Caco-2 (cell line): ENCODE measurements around the gene DNAJC4. TPM values are rescaled to one million over a fixed set of nuclear protein-coding genes. Genes with fewer than 3 reads are reported as not detected.

Experiments
- BruUV-seq: library from RNA; stranded (reverse); fragments of 400-500 nt; replicated peaks from 2 replicates; lab custom pipeline; 2021; lab: Mats Ljungman, UMichigan
- CTCF ChIA-PET: fragments of 300-600 bp; sonication (Branson Sonifier 250); formaldehyde crosslinking; loops from one replicate; lab custom pipeline; 2022; ENCODE audit warnings: antibody characterized with exemption; lab: Charles Lee
- POLR2A ChIA-PET: fragments of 300-600 bp; sonication (Branson Sonifier 250); formaldehyde crosslinking; loops from one replicate; lab custom pipeline; 2022; ENCODE audit warnings: antibody characterized with exemption; lab: Charles Lee
- DNase-seq, 2 experiments: peaks; one replicate each; pipeline versions ENCODE4 v3.0.0 to v3.0.0-alpha.2; 2020 to 2022
- H3K27me3 ChIP-seq: replicated peaks from 2 replicates; pipeline ENCODE4 v1.6.0; 2011; ENCODE audit warnings: low read length; ENCODE audit not compliant: control insufficient read depth, insufficient read depth
- H3K36me3 ChIP-seq: 2 replicates; pipeline ENCODE4 v1.5.1; 2011; ENCODE audit warnings: low read length; ENCODE audit not compliant: control insufficient read depth, insufficient read depth
- H3K4me1 ChIP-seq: fragments of 250-450 bp; sonication (Bioruptor Pico); 2 replicates; pipeline ENCODE4 v1.5.1; 2020; ENCODE audit warnings: mild to moderate bottlenecking
- H3K4me3 ChIP-seq: 2 replicates; pipeline ENCODE4 v1.5.1; 2011; ENCODE audit warnings: low read depth, mild to moderate bottlenecking, control low read depth, low read length
- H3K9me3 ChIP-seq: fragments of 250-450 bp; sonication (Bioruptor Pico); 2 replicates; pipeline ENCODE4 v1.5.1; 2020; ENCODE audit warnings: mild to moderate bottlenecking, moderate library complexity
- H3K27ac Mint-ChIP-seq: one replicate; pipeline ENCODE4 v1.8.0; 2022; ENCODE audit warnings: mixed read lengths; ENCODE audit not compliant: unreplicated experiment
- H3K27me3 Mint-ChIP-seq: one replicate; pipeline ENCODE4 v1.8.0; 2022; ENCODE audit warnings: mixed read lengths; ENCODE audit not compliant: insufficient read depth, unreplicated experiment
- H3K36me3 Mint-ChIP-seq: one replicate; pipeline ENCODE4 v1.8.0; 2022; ENCODE audit warnings: mild to moderate bottlenecking, mixed read lengths; ENCODE audit not compliant: insufficient read depth, unreplicated experiment
- H3K4me1 Mint-ChIP-seq: one replicate; pipeline ENCODE4 v1.8.0; 2022; ENCODE audit warnings: low read depth, mixed read lengths; ENCODE audit not compliant: unreplicated experiment
- H3K4me3 Mint-ChIP-seq: one replicate; pipeline ENCODE4 v1.8.0; 2022; ENCODE audit warnings: mild to moderate bottlenecking, moderate library complexity, mixed read lengths; ENCODE audit not compliant: unreplicated experiment
- H3K9me3 Mint-ChIP-seq: one replicate; pipeline ENCODE4 v1.8.0; 2022; ENCODE audit warnings: mixed read lengths; ENCODE audit not compliant: unreplicated experiment
- intact Hi-C: fragments of 100-400 bp; cut with micrococcal nuclease; formaldehyde crosslinking; loops from one replicate; pipeline ENCODE4 v1.10.0; 2022; ENCODE audit not compliant: unreplicated experiment
- total RNA-seq: library from RNA; stranded (reverse); gene quantifications from 2 replicates; pipeline ENCODE4 v1.2.3, GENCODE V29; 2022
- TF ChIP-seq, protein P1 (sequence below), 2 experiments: fragments of 200-600 bp in 1 of 2; IDR thresholded peaks; 1 replicate in 1 of 2; 2 replicates in 1 of 2; pipeline versions ENCODE4 v1.5.1 to v1.8.0; 2011 to 2022; ENCODE audit warnings: antibody characterized with exemption in 1 of 2, control low read depth in 1 of 2, inconsistent platforms in 1 of 2, low read depth in 1 of 2, low read length in 1 of 2, mild to moderate bottlenecking in 1 of 2, moderate library complexity in 1 of 2; ENCODE audit not compliant: insufficient read depth in 1 of 2, severe bottlenecking in 1 of 2, unreplicated experiment in 1 of 2

DNAJC4 gene
- total RNA-seq, 1 experiment from 2014 or later = 22.9 TPM

DNA sequence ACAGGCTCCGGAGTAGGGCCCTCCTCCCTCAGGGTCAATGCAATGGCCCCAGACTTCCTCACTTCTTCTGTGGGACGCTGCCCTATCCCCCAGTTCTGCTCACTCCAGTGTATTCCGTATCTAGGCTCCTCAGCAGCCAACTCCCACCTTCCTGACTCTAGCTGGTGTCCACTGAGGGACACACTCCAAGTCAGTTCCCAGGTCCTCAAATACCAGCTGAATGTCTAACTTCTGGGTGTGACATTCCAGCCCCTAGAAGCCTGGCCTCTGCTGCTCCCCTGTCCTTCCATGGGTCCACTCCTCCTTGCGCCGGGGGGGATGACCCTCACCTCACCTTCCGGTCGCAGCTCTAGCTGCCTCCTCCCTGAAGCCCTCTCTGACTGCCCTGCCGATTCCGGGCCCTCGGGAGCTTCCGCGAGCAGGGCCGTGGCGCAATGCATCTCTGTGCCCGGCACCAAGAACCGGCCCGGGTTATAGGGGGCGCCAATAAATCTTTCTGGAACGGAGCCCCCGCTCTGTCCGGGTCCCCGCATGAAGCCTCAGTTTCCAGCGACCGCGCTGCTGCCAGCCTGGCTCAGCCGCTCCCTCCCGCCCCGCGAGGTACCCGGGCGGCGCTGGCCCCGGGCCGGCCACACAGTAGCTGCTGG lies 38.7 kb downstream of the DNAJC4 start:
- no peaks in the 10 kb centered on the region for H3K27me3 Mint-ChIP-seq
- peaks cover 21% of the 10 kb centered on the region for H3K4me1 ChIP-seq
- intact Hi-C loops = no loop called here
- TF ChIP-seq, protein P1, sequence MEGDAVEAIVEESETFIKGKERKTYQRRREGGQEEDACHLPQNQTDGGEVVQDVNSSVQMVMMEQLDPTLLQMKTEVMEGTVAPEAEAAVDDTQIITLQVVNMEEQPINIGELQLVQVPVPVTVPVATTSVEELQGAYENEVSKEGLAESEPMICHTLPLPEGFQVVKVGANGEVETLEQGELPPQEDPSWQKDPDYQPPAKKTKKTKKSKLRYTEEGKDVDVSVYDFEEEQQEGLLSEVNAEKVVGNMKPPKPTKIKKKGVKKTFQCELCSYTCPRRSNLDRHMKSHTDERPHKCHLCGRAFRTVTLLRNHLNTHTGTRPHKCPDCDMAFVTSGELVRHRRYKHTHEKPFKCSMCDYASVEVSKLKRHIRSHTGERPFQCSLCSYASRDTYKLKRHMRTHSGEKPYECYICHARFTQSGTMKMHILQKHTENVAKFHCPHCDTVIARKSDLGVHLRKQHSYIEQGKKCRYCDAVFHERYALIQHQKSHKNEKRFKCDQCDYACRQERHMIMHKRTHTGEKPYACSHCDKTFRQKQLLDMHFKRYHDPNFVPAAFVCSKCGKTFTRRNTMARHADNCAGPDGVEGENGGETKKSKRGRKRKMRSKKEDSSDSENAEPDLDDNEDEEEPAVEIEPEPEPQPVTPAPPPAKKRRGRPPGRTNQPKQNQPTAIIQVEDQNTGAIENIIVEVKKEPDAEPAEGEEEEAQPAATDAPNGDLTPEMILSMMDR (IDR thresholded peaks at IDR 0.05; ENCODE audit: insufficient read depth in 1 of 2, low read depth in 1 of 2, low read length in 1 of 2, severe bottlenecking in 1 of 2, unreplicated experiment in 1 of 2) = no peak
- DNase-seq = peak; percentile 62 to 67
- peak overlapping the region; percentile 89 for H3K4me3 Mint-ChIP-seq
- no peaks in the 10 kb centered on the region for H3K9me3 Mint-ChIP-seq
- H3K27me3 ChIP-seq = no peaks in the 10 kb centered on the region
- peaks cover 4% of the 10 kb centered on the region for H3K36me3 ChIP-seq
- ChIA-PET CTCF (interaction anchor here (2.0 to 3.8 kb wide), 5 partner anchors 15 to 86 kb away, joined by 12 to 29 read pairs (median 15); partner anchors contain the start of genes BAD, CATSPERZ, GPR137 and PLCB3), POLR2A (interaction anchor here (1.3 to 3.5 kb wide), 6 partner anchors 16 to 84 kb away, joined by 4 to 22 read pairs (median 9); partner anchors contain the start of genes BAD, ESRRA, FKBP2 and PPP1R14B)
- H3K36me3 Mint-ChIP-seq = peaks cover 75% of the 10 kb centered on the region
- H3K4me3 ChIP-seq = peak overlapping the region; percentile 85
- BruUV-seq = TSS peak; percentile 55
- H3K27ac Mint-ChIP-seq = peak overlapping the region; percentile 95
- H3K4me1 Mint-ChIP-seq = peaks cover 17% of the 10 kb centered on the region
- H3K9me3 ChIP-seq = no peaks in the 10 kb centered on the region

DNA sequence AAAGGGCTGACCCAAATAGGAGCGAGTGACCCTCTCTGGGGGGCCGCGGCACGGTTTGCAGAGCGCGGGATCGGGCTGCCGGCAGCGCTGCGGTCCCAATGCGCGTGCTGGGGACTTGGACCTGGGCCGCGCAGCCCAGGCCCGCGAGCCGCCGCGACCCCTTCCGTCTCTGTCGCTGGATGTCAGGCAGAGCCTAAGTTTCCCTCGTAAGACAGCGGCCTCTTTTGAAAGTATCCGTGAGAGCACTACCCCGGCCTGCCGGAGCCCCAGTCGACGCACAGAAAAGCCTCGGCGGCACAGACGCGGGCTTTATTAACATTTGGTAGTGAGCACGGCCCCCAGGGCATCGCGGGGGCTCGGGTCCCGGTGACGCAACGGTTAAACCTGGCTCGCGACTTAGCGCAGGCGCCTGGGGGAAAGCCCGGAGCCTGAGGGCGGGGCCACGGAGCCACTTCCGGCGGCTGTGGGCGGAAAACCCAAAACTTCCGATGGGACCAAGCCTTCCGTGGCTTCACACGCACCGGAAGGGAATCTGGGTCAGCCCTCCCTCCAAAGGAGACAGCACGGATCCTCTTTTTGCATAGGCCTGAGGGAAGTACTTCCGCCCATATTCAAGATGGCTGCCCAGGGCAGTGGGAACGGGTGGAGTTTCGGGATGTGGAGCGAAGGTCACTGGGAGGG lies 39.3 kb downstream of the DNAJC4 start:
- Mint-ChIP-seq H3K27me3 (no peaks in the 10 kb centered on the region), H3K9me3 (no peaks in the 10 kb centered on the region), H3K4me3 (peak overlapping the region; percentile 89), H3K27ac (peak overlapping the region; percentile 95), H3K36me3 (peaks cover 73% of the 10 kb centered on the region), H3K4me1 (peaks cover 17% of the 10 kb centered on the region)
- CTCF ChIA-PET = interaction anchor here (0.7 to 3.8 kb wide), 9 partner anchors 9 to 85 kb away, joined by 3 to 34 read pairs (median 12); partner anchors contain the start of genes BAD, CATSPERZ, GPR137 and PLCB3
- TF ChIP-seq, protein P1 (IDR thresholded peaks at IDR 0.05; ENCODE audit: insufficient read depth in 1 of 2, low read depth in 1 of 2, low read length in 1 of 2, severe bottlenecking in 1 of 2, unreplicated experiment in 1 of 2) = no peak
- intact Hi-C loops = loop anchor here (1.0 to 5.0 kb wide), 5 partner anchors 15 to 88 kb away; partner anchors contain the start of genes BAD, ESRRA, PLCB3 and RPS6KA4
- Histone ChIP-seq H3K4me3 (peak overlapping the region; percentile 85), H3K9me3 (no peaks in the 10 kb centered on the region), H3K27me3 (no peaks in the 10 kb centered on the region), H3K4me1 (peaks cover 21% of the 10 kb centered on the region), H3K36me3 (peaks cover 2% of the 10 kb centered on the region)
- POLR2A ChIA-PET = interaction anchor here (0.6 to 3.5 kb wide), 8 partner anchors 15 to 99 kb away, joined by 4 to 22 read pairs (median 8); partner anchors contain the start of genes BAD, ESRRA, FKBP2 and PPP1R14B
- DNase-seq = peak; percentile 99
- BruUV-seq = no TSS peak
